NCI-H460 (cell line): ENCODE results near the gene CARTPT. TPM values are rescaled to one million over a fixed set of nuclear protein-coding genes. Genes with fewer than 3 reads are reported as not detected.

Experiments used
- DNase-seq: peaks from one replicate; pipeline ENCODE4 v3.0.0-alpha.2; 2016; ENCODE audit warnings: low read depth; ENCODE audit errors: extremely low read depth
- polyA plus RNA-seq: library from polyadenylated mRNA; depleted of rRNA; stranded (reverse); fragments of >200 nt; gene quantifications from 2 replicates; pipeline ENCODE4 v1.2.3, GENCODE V29; 2014; cell fraction: nucleus; rRNA removed
- total RNA-seq: library from RNA; depleted of rRNA; stranded (reverse); fragments of >200 nt; shearing (Covaris generic); gene quantifications from 2 replicates; pipeline ENCODE4 v1.2.3, GENCODE V29; 2014; rRNA removed

CARTPT gene
- total RNA-seq: not detected in 2 replicates
- not detected in 2 replicates for polyA plus RNA-seq

DNA sequence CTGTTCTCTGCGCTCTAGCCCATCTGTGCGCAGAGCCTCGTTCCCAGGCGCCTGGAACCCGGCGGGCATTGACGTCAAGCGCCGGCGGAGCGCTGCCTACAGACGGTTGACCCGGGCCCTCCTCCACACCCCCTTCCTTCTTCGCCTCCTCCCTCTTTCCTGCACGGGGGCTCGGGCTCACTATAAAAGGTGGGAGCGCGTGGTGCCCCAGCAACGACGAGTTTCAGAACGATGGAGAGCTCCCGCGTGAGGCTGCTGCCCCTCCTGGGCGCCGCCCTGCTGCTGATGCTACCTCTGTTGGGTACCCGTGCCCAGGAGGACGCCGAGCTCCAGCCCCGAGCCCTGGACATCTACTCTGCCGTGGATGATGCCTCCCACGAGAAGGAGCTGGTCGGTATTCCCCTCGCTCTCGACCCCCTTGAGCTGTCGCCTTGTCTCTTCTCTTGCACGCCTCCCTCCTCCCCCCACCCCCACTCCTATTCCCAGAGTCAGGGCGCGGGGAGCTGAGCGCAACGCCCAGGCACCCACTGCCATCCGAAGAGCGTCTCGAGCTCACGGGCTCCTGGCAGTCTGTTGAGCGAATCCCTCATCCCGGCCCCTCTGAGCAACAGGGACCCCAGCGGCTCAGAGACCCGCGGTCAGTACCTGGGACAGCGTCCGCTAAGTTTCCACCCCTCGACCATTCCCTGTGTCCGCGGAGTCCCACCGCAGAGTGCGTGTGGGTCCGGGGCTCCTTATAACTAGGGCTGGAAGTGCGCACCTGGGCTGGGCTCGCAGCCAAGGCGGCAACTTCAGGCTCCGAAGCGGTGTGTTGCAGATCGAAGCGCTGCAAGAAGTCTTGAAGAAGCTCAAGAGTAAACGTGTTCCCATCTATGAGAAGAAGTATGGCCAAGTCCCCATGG lies at the start of gene CARTPT:
CARTPT (plus strand) TSS at position 213 of the 902 bp plus-strand sequence; CDS start at position 232, 19 bp downstream.
- DNase-seq: no peak

DNA sequence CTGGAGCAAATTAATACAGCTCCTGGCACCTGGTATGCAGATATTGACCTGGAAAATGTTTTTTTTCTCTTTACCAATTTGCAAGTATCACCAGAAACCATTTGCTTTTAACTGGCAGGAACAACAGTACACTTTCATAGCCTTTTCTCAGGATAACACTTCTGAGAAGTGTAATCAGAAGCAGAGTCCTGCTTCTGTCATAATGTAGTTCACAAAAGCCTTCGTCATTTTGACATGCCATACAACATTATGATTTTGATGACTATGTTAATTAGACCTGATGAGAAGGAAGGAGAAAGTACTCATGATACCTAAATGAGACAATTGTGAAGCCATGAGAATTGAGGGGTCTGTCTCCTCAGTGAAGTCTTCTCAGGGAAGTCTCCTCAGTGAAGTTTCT lies 41.1 kb upstream of the CARTPT start:
- DNase-seq: no peak

DNA sequence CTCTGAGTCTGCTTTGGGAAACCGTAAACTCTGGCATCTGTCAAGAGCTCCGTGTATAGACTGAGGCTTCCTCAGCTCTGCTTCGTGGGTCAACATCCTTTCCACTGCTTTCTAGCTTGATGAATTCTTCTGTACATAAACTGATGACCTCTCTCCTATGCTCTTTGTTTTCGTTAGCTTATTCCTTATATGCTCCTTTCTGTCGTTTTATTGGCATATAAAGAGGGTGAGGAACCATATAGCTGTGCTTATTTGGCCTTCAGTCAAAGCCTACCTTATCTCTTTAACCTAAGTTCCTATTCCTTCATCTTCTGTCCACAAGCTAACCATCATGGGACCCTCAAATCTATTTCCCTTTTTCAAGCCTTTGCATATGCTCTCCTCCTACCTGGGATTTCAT lies 39.4 kb upstream of the CARTPT start:
- DNase-seq: no peak

DNA sequence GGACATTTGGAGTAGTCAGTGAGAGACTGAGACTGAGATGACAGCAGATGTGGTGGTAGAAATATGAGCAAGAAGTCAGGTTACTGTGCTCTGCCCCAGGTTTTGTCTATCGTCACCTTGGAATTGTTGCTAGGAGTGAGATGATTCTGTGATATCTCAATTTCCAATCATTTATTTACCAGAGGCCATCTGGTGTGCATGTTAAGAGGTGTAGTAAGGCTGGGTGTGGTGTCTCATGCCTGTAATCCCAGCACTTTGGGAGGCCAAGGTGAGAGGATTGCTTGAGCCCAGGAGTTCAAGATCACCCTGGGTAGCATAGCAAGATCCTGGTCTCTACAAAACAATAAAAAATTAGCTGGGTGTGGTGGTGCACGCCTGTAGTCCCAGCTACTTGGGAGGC lies 38.6 kb upstream of the CARTPT start:
- DNase-seq: no peak

DNA sequence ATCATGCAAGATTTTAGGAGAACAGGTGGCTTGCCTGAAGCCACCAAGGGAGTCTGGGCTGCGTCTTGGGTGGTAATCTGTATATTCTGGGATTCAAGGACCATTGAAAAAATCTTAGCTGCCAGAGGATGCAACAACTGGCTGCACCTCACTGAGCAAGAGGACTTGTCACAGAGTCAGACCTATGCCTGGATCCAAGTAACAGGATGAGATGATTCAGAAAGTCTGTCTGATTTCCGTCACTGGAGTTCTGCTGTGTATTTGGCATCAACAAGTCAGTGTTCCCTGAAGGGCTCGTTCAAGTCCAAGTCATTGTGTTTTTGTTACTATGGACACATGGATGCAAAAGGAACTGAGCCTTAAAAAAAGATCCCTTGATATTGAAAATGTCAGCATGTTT lies 37.8 kb upstream of the CARTPT start:
- DNase-seq: no peak

DNA sequence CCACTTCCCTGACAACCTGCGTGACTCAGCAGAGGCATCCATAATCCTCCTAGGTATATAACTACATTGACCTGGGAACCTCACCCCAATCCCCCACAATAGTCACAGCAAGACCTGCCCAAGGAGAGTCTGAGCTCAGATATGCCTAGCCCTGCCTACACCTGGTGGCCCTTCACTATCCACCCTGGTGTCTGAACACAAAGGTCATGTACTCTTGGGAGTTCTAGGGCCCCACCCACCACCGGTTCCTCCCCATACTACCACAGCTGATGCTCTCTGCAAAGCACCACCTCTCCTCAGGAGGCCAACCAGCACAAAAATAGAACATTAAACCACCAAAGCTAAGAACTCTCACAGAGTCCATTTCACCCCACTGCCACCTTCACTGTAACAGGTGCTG lies 34.8 kb upstream of the CARTPT start:
- no peak for DNase-seq

DNA sequence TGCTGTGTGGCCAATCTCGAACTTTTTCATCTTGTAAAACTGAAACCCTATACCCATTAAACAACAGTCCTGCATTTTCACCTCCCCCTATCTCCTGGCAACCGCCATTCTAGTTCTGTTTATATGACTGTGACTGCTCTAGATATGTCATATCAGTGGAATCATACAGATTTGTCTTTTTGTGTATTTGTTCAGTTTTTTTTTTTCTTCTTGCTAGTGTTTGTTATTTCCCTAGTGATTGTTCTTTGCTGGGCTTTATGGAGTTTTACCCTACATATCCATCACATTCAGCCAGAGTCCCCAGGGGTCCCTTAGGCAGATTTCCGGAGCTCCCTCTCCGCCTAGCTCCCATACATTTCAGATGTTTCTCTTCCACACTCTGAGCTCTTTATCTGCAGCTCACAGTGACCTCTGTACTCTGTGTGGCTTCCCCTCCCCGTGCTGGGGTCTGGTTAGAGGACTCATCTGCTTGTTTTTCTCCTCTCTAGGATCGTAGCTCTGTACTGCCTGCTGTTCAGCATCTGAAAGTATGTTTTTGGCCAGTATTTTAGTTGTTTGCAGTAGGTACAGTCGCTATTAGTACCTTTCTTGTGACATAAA lies 25.1 kb upstream of the CARTPT start:
- DNase-seq: no peak

DNA sequence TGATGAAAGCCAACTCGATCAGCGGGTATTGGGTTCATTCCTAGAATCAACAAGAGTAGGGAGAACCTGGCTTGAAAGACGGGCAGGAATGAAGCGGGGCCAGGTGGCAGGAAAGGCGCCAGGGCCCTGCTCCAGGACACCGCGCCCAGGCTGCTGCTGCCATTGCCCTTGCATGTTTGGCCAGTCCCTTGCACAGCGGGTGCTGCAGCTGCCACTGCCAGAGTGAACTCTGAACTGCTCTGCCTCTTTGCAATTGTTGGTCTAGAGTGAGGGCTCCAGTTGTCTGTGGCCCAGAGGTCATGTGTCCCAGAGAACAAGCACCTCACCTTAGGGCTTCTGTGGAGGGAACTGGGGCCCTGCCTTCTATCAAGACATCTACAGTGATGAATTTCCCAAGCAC lies 24.0 kb upstream of the CARTPT start:
- no peak for DNase-seq

DNA sequence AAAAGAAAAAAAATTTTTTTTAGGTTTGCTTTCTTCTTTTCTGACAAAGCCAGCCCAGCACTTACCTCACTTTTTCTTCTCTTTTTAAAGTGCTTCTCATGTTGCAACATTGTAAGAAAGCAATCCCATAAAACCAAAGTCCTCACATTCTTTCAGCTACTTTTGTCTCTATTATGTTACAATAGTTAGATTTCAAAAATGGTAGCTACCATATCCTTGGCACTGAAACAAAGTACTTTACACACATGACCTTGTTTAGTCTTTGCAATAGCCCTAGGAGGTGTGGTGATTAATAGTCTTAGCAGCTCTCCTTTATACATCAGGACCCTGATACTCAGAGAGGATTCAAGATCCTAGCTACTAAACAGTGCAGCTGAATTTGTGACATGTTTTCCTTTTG lies 23.5 kb upstream of the CARTPT start:
- DNase-seq: no peak

DNA sequence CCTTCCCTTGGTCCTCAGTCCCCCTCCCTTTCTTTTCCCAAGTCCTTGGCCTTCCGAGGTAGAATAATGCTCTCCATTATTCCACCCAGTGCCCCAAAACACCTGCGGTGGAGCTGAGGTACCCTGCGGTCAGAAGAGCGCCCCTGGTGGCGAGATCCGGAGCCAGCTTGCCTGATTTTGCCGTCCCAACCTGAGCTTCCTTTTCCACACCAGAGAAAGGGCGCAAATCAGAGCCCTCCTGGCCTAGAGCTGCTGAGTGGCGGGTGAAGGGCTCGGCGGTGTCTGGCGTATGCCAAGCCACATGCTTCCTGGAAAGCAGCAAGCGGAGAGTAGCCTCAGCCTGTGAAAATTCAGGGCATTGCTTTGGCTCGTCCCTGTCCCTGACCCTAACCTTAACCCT lies 21.1 kb upstream of the CARTPT start:
- no peak for DNase-seq

DNA sequence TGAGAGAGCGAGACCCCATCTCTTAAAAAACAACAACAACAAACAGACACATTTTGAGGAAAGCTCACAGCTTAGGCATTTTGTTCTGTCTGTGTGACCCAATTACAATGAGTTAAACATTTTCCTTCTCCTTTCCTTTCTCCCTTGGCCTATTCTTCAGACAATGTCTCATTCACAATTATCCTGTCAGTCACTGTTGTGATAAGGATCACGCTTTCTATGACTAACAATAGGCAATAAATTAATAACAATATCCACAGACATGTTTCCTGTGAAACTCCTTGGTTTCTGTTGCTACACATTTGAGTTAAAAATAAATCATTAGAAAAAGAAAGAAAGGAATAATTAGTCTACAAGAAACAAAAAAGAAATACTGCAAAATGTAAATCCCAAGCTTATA lies 19.8 kb upstream of the CARTPT start:
- no peak for DNase-seq

DNA sequence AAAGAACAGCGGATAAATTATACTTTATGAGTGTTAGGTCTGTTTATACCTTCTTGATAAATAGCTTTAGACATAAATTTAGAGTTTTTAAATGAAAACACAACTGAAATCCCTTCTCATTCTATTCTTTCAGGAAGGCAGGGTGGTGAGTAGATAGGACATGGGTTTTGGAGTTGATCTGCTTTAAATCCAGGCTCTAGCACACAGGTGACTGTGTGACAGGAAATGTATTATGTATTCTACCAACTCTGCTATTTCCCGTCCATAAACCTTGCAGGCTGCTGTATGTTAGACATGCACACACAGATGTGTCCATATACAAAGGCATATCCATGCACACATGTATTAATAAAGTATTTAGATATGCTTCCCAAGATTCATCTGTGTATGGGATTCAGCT lies 19.3 kb upstream of the CARTPT start:
- DNase-seq: no peak

DNA sequence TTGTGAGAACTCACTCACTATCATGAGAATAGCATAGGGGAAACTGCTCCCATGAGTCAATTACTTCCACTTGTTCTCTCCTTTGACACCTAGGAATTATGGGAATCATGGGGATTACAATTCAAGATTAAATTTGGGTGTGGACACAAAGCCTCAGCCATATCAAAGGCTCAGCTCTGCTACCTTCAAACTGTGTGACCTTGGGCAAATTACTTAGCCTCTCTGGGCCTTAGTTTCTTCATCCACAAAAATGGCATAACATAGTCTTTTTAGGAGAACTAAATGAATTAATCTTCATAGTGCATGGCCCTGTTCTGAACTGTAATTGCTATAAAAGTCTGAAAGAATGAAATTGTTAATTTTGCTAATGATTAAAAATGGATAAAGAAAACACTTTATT lies 18.3 kb upstream of the CARTPT start:
- no peak for DNase-seq

DNA sequence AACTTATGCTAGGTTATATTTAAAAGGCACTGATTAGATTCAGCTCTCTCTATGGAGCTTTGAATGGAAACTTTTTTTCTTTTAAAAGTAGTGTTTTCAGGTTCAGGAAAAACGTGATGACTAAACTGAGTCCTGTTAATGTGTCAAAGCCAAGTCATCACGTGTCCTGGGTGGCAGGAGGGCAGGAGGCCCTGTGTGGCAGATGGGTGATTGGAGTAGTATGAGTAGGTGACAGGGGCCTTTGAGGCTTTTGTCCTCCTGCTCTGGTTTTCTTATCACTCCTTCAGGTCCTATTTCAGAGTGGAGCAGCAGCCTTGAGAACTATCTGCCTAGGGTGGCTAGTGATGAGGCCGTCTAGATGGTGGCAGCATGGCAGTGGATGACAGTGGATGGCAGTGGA lies 17.7 kb upstream of the CARTPT start:
- no peak for DNase-seq

DNA sequence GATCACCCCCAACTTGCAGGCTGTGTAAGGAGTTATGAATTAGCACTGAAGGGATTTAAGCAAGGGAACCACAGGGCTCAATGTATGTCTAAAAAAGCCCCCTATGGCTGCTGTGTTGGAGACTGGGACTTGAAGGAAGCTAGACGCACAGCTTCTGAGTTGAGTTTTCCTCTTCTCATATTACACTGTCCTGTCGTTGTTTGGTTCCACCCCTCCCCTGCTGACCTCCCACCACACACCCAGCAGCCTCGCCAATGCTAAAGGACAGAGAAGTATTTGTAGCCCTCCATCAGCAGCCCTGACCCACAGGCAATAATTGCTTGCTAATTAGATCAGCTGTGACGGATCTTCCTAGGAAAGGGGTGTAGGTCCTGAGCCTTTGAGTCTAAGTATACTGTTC lies 15.1 kb upstream of the CARTPT start:
- no peak for DNase-seq

DNA sequence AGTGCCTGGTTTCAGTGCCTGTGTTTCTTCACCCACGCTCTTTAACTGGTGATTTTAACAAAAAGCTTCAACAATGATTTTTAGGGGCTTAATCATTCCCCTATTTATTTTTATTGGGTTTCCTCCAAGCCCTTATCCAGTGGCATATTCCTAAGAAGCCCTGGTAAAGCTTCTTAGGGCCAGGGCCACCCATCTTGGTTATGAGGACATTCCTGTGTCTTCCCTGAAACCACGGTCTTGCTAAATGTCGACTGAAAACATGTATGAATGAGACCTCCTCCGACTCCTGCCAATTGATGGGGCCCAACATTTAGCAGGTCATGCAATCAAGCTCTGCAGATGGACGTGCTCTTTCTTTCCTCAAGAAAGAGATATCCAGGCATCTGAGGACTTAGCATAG lies 13.7 kb upstream of the CARTPT start:
- no peak for DNase-seq

DNA sequence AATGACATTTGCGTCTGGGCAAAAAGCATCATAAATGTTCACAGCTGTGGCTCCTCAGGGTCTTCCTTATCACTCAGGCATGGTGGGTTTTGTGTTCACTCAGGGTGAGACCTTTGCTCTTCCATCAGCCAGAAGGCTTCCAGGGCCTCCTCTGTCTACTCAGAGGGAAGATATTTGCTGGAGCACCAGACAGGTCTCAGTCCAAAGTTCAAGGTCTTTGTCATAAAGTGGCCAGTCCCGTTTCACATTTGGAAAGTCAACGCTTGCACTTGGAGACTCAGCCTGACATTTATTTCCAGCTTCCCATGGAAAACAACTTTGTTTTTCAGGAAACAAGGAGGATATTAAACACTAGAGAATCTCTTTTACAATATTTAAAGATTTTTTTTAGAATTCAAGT lies 12.2 kb upstream of the CARTPT start:
- no peak for DNase-seq

DNA sequence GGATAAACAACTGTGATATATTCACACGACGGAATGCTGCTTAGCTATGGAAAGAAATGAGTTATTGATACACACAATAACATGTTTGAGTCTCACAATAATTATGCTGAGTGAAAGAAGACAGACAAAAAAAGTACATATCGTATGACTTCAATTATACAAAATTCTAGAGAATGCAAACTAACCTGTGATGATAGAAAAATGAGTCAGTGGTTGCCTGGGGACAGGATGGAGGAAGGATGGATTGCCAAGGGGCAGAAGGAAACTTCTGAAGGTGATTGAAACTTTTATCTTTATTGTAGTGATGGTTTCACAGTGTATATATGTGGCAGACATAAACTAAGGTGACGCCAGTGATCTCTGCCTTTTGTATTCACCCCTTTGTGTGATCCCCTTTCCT lies 7.5 kb upstream of the CARTPT start:
- DNase-seq: no peak

DNA sequence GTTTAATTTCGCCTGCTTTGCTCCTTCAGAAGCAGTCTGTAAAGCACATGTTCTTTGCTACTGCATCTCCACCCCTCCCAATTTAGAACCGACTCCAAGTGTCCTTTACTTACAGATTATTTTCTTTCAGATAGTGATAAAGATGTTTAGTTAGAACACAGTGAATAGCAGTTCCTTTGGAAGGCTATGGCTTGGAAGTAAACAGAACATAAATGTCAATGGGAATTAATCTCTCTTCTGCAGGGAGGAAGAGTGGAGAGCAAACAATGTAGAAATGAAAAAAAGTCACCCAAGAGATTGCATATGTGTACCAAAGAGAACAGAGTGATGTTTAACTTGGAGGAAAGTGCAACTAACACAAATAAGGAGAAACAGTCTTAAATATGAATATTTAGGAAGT lies 4.2 kb upstream of the CARTPT start:
- no peak for DNase-seq

DNA sequence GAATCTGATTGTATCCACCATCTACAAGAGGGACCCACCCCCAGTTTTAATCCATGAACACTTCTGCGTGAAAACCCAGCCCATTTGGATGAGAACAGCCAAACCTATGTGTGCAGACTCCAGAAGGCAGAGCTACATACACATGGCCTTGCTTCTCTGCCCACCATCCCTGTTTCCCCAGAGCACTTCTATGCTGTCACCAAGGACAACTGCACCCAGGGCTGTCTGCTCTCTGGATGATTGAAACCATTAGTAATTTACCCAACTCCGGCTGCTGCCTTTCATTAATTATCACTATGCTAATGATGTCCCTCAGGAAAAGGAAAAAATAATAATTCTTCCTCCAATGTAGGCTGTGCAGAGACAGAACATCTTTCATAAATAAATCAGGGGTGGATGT lies 8.9 kb downstream of the CARTPT start:
- no peak for DNase-seq

DNA sequence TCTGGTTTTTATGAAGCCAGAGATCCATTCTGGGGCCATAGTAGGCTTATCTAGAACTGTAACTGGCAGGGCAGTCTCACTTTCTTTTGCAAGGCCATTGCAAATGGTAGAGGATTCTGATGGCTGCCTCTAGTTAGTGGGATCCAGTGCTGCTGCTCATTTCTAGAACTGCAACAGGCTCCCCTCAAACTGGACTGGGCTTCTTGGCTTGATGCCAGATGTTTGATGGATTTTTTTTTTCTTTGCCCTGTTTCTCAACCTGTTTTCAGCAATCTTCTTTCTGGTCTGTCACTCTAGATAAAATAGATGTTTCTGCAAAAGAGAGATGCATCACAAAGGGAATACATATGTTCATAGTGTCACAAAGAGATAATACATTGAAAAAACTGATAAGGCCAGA lies 11.9 kb downstream of the CARTPT start:
- no peak for DNase-seq

DNA sequence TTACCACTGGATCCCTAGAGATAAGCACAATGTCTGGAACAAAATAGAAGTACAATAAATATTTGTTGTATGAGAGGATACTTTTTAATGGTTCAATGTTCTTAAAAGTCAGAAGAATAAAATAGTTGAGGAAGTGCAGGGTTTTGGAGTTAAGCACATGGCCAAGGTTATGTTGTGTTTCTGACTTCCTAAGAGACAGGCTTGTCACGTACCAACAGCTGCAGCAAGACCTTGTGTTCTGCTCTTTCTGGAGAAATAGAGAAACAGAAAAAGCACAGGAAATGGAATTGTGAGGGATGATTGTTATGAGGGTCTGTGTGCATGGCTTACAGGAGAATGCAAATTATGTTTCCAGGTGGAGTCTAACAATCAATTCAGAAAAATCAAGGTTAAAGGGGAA lies 12.9 kb downstream of the CARTPT start:
- DNase-seq: no peak
